ENCODE data around the gene NCKAP1.

- no peak for TF ChIP-seq POLR2A (IDR thresholded peaks at IDR 0.05)
- no peak for TF ChIP-seq CTCF (IDR thresholded peaks at IDR 0.05)
- no peak for TF ChIP-seq POLR2AphosphoS5 (IDR thresholded peaks at IDR 0.05)
- TF ChIP-seq EP300 (IDR thresholded peaks at IDR 0.05) = no peak
These were observed 83.5 kb downstream of the NCKAP1 start for GRCh38 chr2:182954789-182955188.

All from gastroesophageal sphincter (tissue), 3 donors.